Kidney (tissue), 14 donors: Measurements from ENCODE around the gene KAT7. TPM values are rescaled to one million over a fixed set of nuclear protein-coding genes. Genes with fewer than 3 reads are reported as not detected.
A peak's percentile ranks its signal among the peaks of the same experiment; 100 is the strongest.

Experiments used
- DNase-seq, 5 donors: peaks; one replicate each; pipeline ENCODE4 v3.0.0-alpha.2; 2013 to 2020
- FAIRE-seq: peaks from 2 replicates; lab custom pipeline; 2012; peaks lifted over from hg19 to GRCh38; lab: Jason Lieb, UNC
- H3K27ac ChIP-seq, 2 donors: one replicate each; pipeline ENCODE4 v1.7.0; 2013; ENCODE audit warnings: low read depth in 2 of 2, low read length in 2 of 2, inconsistent platforms in 1 of 2
- H3K27me3 ChIP-seq: one replicate; pipeline ENCODE4 v1.7.1; 2013; ENCODE audit warnings: low read length, inconsistent platforms; ENCODE audit not compliant: control insufficient read depth, insufficient read depth
- H3K36me3 ChIP-seq, 3 donors: one replicate each; pipeline versions ENCODE4 v1.7.0 to v1.7.1; 2013; ENCODE audit warnings: low read length in 3 of 3, control low read depth in 1 of 3, inconsistent platforms in 1 of 3; ENCODE audit not compliant: insufficient read depth in 3 of 3, control insufficient read depth in 2 of 3
- H3K4me1 ChIP-seq, 3 donors: one replicate each; pipeline versions ENCODE4 v1.7.0 to v1.7.1; 2013; ENCODE audit warnings: low read length in 3 of 3, inconsistent platforms in 1 of 3, low read depth in 1 of 3; ENCODE audit not compliant: control insufficient read depth in 2 of 3, insufficient read depth in 2 of 3
- H3K4me3 ChIP-seq, 3 donors: one replicate each; pipeline versions ENCODE4 v1.7.0 to v1.8.1; 2013; ENCODE audit warnings: low read length in 3 of 3, control low read depth in 1 of 3, inconsistent platforms in 1 of 3
- H3K9ac ChIP-seq, 3 donors: one replicate each; pipeline versions ENCODE4 v1.7.0 to v1.7.1; 2013; ENCODE audit warnings: low read length in 3 of 3, control low read depth in 1 of 3, inconsistent platforms in 1 of 3
- H3K9me3 ChIP-seq, 3 donors: one replicate each; pipeline versions ENCODE4 v1.7.0 to v1.7.1; 2013; ENCODE audit warnings: low read length in 3 of 3, control low read depth in 1 of 3, inconsistent platforms in 1 of 3; ENCODE audit not compliant: control insufficient read depth in 2 of 3, insufficient read depth in 1 of 3
- intact Hi-C: fragments of 100-400 bp; cut with DNase I; formaldehyde crosslinking; loops from one replicate; pipeline ENCODE4 v1.11.1; 2022
- polyA plus RNA-seq: library from polyadenylated mRNA; stranded (reverse); fragments of 350-450 nt; fragmentation: Illumina TruSeq; extraction: RNeasy Lipid Tissue Mini Kit (QIAGEN cat#74804); gene quantifications from one replicate; pipeline ENCODE4 v1.2.3, GENCODE V29; 2014; ENCODE audit warnings: low read depth, low replicate concordance; ENCODE audit not compliant: insufficient read depth
- total RNA-seq: library from RNA; stranded (reverse); fragmentation: NEBNext Ultra II Directional; extraction: Animal tissue kit (Norgen Biotek cat#: 25700); gene quantifications from one replicate; pipeline ENCODE4 v1.2.1, GENCODE V29; 2021
- TF ChIP-seq, protein P1 (sequence below): IDR thresholded peaks from 3 replicates; pipeline ENCODE4 v1.5.1; 2012; ENCODE audit warnings: mild to moderate bottlenecking, moderate library complexity, borderline replicate concordance; ENCODE audit not compliant: insufficient read depth; ENCODE audit errors: extremely low read depth
- donor health status: control.
- donor health status: control.
- donor health status: control.
- donor health status: control.
- donor health status: control.
- donor health status: DM: yes; HTN: yes; CAD: no.
- donor health status: Normal renal cell carcinoma (clear cell type).

The KAT7 gene
- total and polyA plus RNA-seq, 2 donors from 2014 or later = 18.4 to 76.9 TPM

DNA sequence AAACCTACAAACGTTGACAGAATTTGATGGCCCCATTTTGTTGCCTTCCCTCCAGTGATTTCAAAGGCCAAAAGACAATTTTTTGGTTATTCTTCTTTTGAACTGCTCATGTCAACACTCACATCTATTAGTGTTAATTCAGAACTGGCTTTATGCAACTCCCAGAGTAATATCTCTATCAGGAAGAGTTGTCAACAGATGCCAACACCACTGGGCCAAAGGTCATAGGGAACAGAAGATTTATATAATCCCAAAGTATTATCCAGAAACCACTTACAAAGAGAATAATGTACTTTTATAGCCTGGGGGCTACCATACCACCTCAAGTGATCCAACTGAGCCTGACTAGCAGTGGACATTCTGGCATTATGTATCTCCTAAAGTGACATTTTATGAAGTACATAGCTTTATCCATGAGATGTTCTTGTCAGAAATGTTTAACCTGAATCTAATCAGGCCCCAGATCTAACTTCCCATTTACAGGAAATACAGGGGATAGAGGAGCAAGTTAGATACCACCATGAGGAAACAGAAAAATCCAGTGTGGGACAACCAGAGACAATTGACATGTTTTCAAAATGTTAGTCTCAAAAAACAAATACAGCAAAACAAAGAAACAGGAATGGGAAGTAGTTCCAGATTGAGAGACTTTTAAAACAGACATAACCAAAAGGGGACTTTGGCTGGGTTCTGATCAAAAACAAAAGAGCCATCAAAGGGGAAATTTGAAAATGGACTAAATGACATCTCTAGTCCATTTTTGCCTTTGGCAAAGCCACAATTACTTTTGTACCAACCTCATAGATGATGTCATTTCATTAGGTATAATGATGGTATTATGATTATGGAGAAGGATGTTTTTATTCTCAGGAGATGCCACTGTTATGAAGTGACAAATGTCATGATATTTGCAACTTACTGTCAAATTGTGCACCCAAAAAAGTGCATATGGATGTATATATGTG, 43.0 kb upstream of the KAT7 start:
- Histone ChIP-seq H3K36me3 (no peaks in the 10 kb centered on the region), H3K9ac (no peak overlapping the region), H3K4me1 (peaks cover 0 to 28% (median 11%) of the 10 kb centered on the region in 3 donors), H3K4me3 (no peak overlapping the region), H3K9me3 (no peaks in the 10 kb centered on the region), H3K27ac (peak overlapping the region in 1 of 2 donors; percentile 43), H3K27me3 (no peaks in the 10 kb centered on the region)
- TF ChIP-seq, protein P1, sequence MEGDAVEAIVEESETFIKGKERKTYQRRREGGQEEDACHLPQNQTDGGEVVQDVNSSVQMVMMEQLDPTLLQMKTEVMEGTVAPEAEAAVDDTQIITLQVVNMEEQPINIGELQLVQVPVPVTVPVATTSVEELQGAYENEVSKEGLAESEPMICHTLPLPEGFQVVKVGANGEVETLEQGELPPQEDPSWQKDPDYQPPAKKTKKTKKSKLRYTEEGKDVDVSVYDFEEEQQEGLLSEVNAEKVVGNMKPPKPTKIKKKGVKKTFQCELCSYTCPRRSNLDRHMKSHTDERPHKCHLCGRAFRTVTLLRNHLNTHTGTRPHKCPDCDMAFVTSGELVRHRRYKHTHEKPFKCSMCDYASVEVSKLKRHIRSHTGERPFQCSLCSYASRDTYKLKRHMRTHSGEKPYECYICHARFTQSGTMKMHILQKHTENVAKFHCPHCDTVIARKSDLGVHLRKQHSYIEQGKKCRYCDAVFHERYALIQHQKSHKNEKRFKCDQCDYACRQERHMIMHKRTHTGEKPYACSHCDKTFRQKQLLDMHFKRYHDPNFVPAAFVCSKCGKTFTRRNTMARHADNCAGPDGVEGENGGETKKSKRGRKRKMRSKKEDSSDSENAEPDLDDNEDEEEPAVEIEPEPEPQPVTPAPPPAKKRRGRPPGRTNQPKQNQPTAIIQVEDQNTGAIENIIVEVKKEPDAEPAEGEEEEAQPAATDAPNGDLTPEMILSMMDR = no peak
- intact Hi-C loops = no loop called here
- DNase-seq = no peak
- FAIRE-seq = no peak

DNA sequence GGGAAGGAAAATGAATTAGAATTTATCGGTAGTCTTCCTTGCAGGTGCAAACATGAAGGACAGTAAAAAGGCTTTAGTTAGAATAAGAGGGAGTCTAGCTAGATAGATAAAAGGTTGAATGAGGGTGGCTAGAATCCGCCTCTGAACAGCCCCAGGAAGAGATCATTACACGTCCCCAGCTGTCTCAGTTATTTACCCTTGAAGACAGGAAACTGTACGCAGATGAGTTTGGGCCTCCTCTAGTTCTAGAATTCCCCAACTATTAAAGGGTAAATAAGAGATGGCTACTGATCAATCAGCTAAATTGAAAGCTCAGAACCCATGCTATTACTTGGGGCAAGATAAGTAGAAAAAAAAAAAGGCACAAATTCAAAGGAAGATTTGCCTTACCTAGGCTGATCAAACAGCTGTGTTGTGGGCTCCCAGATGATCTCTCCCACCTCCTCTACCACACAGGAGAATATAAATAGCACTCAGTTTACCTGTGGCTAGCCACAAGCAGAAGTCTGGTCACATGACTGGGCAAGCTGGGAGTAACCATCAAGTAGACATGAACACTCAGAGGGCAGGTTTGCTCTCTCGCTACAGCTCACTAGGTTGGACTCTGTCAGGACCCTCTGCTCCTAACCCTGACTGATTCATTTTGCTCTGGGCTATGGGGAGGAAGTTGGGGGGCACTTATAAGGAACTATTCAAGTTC, 41.5 kb upstream of the KAT7 start:
- no peak for DNase-seq
- Histone ChIP-seq H3K4me3 (no peak overlapping the region), H3K9me3 (no peaks in the 10 kb centered on the region), H3K27ac (peak overlapping the region in 1 of 2 donors; percentile 36), H3K27me3 (no peaks in the 10 kb centered on the region), H3K36me3 (no peaks in the 10 kb centered on the region), H3K9ac (no peak overlapping the region), H3K4me1 (peaks cover 0 to 25% (median 5%) of the 10 kb centered on the region in 3 donors)
- TF ChIP-seq, protein P1 = no peak
- intact Hi-C loops = no loop called here
- no peak for FAIRE-seq

DNA sequence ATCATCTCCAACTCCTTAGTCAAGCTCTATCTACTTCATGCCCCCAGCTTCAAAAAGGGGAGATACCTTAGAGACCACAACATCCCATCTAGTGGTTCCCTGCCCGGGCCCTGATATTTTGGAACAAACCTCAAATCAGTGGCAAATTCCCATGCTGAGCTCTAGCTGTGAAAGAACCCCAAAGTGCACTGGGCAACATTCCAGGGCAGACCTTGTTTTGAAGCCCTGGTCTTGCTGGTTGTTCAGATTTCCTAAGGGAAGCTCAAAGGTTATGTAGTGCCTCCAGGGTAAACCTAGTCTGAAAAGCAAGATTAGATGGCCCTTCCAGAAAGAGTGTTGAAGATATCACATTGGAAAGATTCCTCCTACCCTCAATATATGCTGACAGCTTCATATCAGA, 40.8 kb upstream of the KAT7 start:
- no peak overlapping the region for H3K9ac ChIP-seq
- FAIRE-seq (no peak), DNase-seq (no peak)
- no peaks in the 10 kb centered on the region for H3K27me3 ChIP-seq
- intact Hi-C loops = no loop called here
- peak overlapping the region in 1 of 2 donors; percentile 32 for H3K27ac ChIP-seq
- H3K9me3 ChIP-seq = no peaks in the 10 kb centered on the region
- peaks cover 0 to 22% (median 5%) of the 10 kb centered on the region in 3 donors for H3K4me1 ChIP-seq
- H3K4me3 ChIP-seq = no peak overlapping the region
- no peaks in the 10 kb centered on the region for H3K36me3 ChIP-seq
- TF ChIP-seq, protein P1 = no peak
